GM12864 (cell line): Measurements from ENCODE around the gene STK38.
A peak's percentile ranks its signal among the peaks of the same experiment; 100 is the strongest.

Experiments
- DNase-seq: peaks from one replicate; pipeline ENCODE4 v3.0.0-alpha.2; 2011; ENCODE audit warnings: low read depth
- H3K4me3 ChIP-seq: 2 replicates; pipeline ENCODE4 v1.5.1; 2011; ENCODE audit warnings: mild to moderate bottlenecking, low read depth, low read length, control low read depth
- CTCF ChIP-seq: IDR thresholded peaks from 2 replicates; pipeline ENCODE4 v1.5.1; 2011; ENCODE audit warnings: low read depth, mild to moderate bottlenecking, moderate library complexity, low read length, control low read depth, inconsistent platforms; ENCODE audit errors: missing control alignments

Gene STK38

DNA sequence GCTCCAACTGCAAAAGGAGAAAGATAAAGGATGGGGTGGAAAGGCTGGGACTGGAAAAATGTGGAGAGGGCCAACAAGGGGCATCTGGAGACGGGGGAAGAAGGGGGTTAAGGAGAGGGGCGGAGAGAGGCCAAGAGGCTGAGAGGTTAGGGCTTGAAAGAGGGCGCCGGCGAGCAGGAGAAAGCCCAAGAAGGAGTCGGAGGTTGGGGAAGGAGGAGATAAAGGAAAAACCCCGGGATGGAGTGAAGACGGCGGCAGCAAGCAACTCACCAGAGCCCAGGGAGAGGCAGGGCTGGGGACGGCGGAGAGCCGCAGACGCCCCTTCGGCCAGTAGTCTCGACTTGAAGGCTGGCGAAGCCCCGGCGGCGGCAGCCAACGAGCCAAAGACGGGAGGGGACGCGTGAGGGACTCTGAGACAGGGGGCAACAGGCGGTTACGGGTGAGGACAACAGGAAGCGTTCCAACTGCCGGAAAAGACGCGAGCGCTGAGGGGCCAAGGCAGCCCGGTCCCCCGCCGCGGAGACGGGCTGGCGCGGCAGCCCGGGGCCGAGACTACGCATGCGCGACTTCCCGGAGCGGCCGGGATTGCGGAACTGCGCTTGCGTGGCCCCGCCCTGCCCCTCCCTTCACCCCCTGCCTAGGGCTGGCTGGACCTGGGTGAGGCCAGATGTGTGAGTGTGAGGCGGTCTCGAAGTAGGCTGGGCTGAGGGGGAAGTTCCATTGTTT is at the start of gene STK38:
STK38 (minus strand) TSS at position 560 of the 726 bp plus-strand sequence. CDS start 7,277 bp downstream, outside the sequence.
- TF ChIP-seq CTCF = peak; percentile 24
- peak; percentile 64 for DNase-seq

GRCh38 chr6:36596356-36596755 is 49.1 kb upstream of the STK38 start:
- DNase-seq = no peak
- peak overlapping the region; percentile 96 for H3K4me3 ChIP-seq
- TF ChIP-seq CTCF = no peak

More for the DNA sequence above, at the start of gene STK38:
- peak within 1 kb of the TSS; percentile 88 for H3K4me3 ChIP-seq

DNA sequence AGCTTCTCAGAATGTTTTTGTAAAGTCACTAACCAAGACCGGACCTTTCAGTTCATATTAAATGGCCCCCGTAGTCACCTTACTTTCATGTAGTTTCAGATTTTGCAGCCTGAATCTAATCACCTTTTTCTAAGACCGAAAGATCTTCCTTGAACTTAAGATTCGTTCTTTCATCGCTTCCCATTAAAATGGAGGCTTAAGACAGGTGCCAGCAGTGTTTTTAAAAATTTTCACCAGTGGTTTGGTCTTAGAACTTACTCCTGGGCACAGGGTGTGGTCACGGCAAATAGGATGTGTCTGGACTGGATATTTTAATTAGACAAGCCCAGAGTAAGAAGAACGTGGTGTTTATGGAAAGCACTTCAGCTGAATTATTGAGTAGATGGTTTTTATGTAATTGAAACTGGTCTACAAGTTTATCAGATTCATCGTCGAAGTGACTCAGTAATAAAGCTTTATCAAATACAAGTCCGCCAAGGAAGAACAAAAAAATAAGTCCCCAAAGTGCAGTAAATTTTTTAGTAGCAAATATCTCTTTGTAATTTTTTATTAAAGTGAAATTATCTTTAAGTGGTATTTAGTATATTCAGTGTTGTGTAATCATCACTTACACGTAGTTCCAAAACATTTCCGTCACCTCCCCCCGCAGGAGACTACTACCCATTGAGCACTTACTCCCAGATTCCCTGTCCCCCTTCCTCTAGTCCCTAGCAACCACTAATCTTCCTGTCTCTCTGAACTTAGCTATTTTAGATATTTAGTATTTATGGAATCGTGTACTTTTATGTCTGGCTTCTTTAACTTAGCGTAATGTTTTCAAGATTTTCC is 47.8 kb upstream of the STK38 start:
- H3K4me3 ChIP-seq = peak overlapping the region; percentile 96
- DNase-seq = no peak
- no peak for TF ChIP-seq CTCF

- peak; percentile 94 for DNase-seq
- peak within 1 kb of the TSS; percentile 96 for H3K4me3 ChIP-seq
- TF ChIP-seq CTCF = peak; percentile 27
Observed at GRCh38 chr6:36594029-36594815, 46.9 kb upstream of the STK38 start, which contains the start of gene SRSF3. Gene SRSF3 (plus strand): TSS chr6:36594362. CDS start chr6:36596763, 2,401 bp downstream.

DNA sequence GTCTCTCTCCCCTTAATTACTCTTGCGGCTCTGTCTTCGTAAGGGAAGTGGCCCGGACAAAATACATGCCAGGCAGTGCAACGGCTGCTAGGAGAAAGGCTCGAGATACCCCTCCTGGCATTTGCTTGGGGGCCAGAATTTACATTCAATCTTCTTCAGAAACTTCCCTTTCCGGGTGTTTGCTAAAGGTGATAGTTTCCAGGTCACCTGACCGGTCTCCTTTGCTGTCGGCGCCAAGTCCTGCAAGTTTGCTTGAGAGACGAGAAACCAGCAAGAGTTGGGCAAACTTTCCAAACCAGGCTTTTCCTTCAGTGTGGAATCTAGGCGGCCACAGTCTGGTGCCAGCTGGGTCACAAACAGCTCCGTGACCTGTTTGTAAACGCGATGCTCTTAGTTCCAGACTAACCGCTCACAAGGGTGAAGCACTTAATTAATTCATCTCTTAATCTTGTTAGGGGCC is 46.3 kb upstream of the STK38 start:
- H3K4me3 ChIP-seq = peak overlapping the region; percentile 60
- no peak for DNase-seq
- TF ChIP-seq CTCF = no peak

DNA sequence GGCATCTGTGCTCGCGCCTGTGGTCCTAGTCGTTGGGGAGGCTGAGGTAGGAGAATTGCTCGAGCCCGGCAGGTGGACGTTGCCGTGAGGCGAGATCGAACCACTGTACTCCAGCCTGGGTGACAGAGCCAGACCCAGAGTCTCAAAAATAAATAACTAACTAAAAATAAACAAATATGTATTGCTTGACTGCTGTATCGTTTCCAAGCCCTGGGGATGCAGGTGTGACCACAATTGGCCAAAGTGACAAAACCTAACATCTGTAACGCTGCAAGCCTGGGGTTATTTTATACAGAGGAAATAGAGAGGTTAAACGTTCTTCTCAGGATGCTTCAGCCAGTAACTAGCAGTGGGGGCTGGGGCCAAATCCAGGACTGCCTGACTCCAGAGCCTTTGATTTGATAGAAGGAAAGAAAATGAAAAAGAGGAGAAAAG is 45.0 kb upstream of the STK38 start:
- H3K4me3 ChIP-seq = peak overlapping the region; percentile 21; the same call in 1 of the 2 replicates
- peak; percentile 73 for DNase-seq
- TF ChIP-seq CTCF = no peak
